ENCODE data around the gene EFNB3.

GRCh38 chr17:7737601-7738000 lies 32.6 kb downstream of the EFNB3 start:
- no peak for TF ChIP-seq POLR2A (IDR thresholded peaks at IDR 0.05)
- TF ChIP-seq CTCF (IDR thresholded peaks at IDR 0.05): no peak
